ENCODE data around the gene ADGRB3. TPM values are rescaled to one million over a fixed set of nuclear protein-coding genes. Genes with fewer than 3 reads are reported as not detected.
"Not testable (repeated sequence)": the region's sequence is repeated elsewhere in the genome, so short reads cannot be mapped to it uniquely, and the experiment has no call there.

Gene ADGRB3
- total and polyA plus RNA-seq, 10 donors, result 0.09 to 4.1 (median 1.1) TPM

DNA sequence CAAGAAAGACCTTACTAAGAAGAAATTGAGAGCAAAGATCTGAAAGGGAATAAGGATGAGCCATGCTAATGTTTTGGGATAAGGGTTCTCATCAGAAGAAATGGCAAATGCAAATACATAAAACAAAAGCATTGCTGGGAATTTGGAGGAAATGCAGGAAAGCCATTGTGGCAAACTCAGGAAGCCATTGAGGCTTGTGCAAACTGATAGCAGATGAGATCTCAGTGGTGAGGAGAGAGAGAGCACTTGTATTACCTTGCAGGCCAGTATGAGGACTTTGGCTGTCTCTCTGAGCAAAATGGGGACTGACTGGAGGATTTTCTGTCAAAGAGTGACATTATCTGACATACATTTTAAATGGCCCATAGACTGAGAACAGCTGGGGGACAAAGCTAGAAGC, 103.0 kb downstream of the ADGRB3 start:
- intact Hi-C loops (cut with DNase I; ENCODE audit: low total_unique reads), result no loop called here

GRCh38 chr6:68740828-68741500, 105.9 kb downstream of the ADGRB3 start:
- no peak for TF ChIP-seq CTCF (IDR thresholded peaks at IDR 0.05 in 8 of 11, conservative IDR thresholded peaks at IDR 0.05 in 3 of 11)
- no peak for TF ChIP-seq POLR2A (IDR thresholded peaks at IDR 0.05)
- TF ChIP-seq POLR2AphosphoS5 (IDR thresholded peaks at IDR 0.05), result no peak
- Histone ChIP-seq H3K9me3 (no peaks in the 10 kb centered on the region), H3K36me3 (no peaks in the 10 kb centered on the region), H3K4me3 (no peak overlapping the region), H3K27ac (no peak overlapping the region), H3K27me3 (replicated peaks in 1 of 7) (no peaks in the 10 kb centered on the region), H3K4me1 (peaks cover 0 to 4% (median 0%) of the 10 kb centered on the region in 6 donors)
- no peak for DNase-seq
- intact Hi-C loops (cut with DNase I; ENCODE audit: low total_unique reads), result no loop called here
- 52 to 71% (median 62%) methylated on average over 2 of the region's 2 CpGs for WGBS, 5 donors

More for the DNA sequence above, 103.0 kb downstream of the ADGRB3 start:
- no peaks in the 10 kb centered on the region for H3K36me3 ChIP-seq
- TF ChIP-seq POLR2A (IDR thresholded peaks at IDR 0.05), result no peak
- no peak for TF ChIP-seq POLR2AphosphoS5 (IDR thresholded peaks at IDR 0.05)
- TF ChIP-seq CTCF (IDR thresholded peaks at IDR 0.05 in 8 of 11, conservative IDR thresholded peaks at IDR 0.05 in 3 of 11), result no peak
- peaks cover 0 to 4% (median 0%) of the 10 kb centered on the region in 6 donors for H3K4me1 ChIP-seq
- H3K4me3 ChIP-seq, result no peak overlapping the region
- H3K27ac ChIP-seq, result no peak overlapping the region
- no peaks in the 10 kb centered on the region for H3K9me3 ChIP-seq
- no peaks in the 10 kb centered on the region for H3K27me3 ChIP-seq (replicated peaks in 1 of 7)
- no peak for DNase-seq

- no peak for TF ChIP-seq POLR2AphosphoS5 (IDR thresholded peaks at IDR 0.05)
- no peak for TF ChIP-seq POLR2A (IDR thresholded peaks at IDR 0.05)
- no peak for TF ChIP-seq CTCF (IDR thresholded peaks at IDR 0.05 in 8 of 11, conservative IDR thresholded peaks at IDR 0.05 in 3 of 11)
- Histone ChIP-seq H3K4me3 (no peak overlapping the region), H3K27me3 (replicated peaks in 1 of 7) (no peaks in the 10 kb centered on the region), H3K36me3 (no peaks in the 10 kb centered on the region), H3K27ac (no peak overlapping the region), H3K9me3 (no peaks in the 10 kb centered on the region), H3K4me1 (peaks cover 0 to 4% (median 0%) of the 10 kb centered on the region in 6 donors)
- intact Hi-C loops (cut with DNase I; ENCODE audit: low total_unique reads), result no loop called here
- DNase-seq, result peak; percentile 33
- WGBS, 5 donors, result 76 to 87% (median 86%) methylated on average over 5 of the region's 5 CpGs
Measured at GRCh38 chr6:68741501-68742386, 106.7 kb downstream of the ADGRB3 start.

- H3K36me3 ChIP-seq, result no peaks in the 10 kb centered on the region
- no peak overlapping the region for H3K27ac ChIP-seq
- no peak for DNase-seq
- no peak overlapping the region for H3K4me3 ChIP-seq
- TF ChIP-seq CTCF (IDR thresholded peaks at IDR 0.05 in 8 of 11, conservative IDR thresholded peaks at IDR 0.05 in 3 of 11), result no peak
- TF ChIP-seq POLR2A (IDR thresholded peaks at IDR 0.05), result no peak
- no peak for TF ChIP-seq POLR2AphosphoS5 (IDR thresholded peaks at IDR 0.05)
- peaks cover 0 to 4% (median 0%) of the 10 kb centered on the region in 6 donors for H3K4me1 ChIP-seq
- no peaks in the 10 kb centered on the region for H3K9me3 ChIP-seq
- no peaks in the 10 kb centered on the region for H3K27me3 ChIP-seq (replicated peaks in 1 of 7)
- intact Hi-C loops (cut with DNase I; ENCODE audit: low total_unique reads), result no loop called here
- WGBS, 5 donors, result 74 to 88% (median 83%) methylated on average over 1 of the region's 1 CpG
Measured at GRCh38 chr6:68743099-68743498, 108.0 kb downstream of the ADGRB3 start.

- H3K36me3 ChIP-seq; H3K4me1 ChIP-seq; DNase-seq; intact Hi-C loops (cut with DNase I; ENCODE audit: low total_unique reads); H3K4me3 ChIP-seq; H3K9me3 ChIP-seq; H3K27me3 ChIP-seq (replicated peaks in 1 of 7); H3K27ac ChIP-seq: not testable (repeated sequence)
- 67 to 88% (median 82%) methylated on average over 1 of the region's 1 CpG for WGBS, 5 donors
Measured at GRCh38 chr6:68744376-68744775, 109.3 kb downstream of the ADGRB3 start.

Data from spleen (tissue), 11 donors.